Measurements from ENCODE around the gene TFPI. TPM values are rescaled to one million over a fixed set of nuclear protein-coding genes. Genes with fewer than 3 reads are reported as not detected.

TFPI gene
- total RNA-seq, 1 experiment from 2014 or later, result 29.1 TPM

DNA sequence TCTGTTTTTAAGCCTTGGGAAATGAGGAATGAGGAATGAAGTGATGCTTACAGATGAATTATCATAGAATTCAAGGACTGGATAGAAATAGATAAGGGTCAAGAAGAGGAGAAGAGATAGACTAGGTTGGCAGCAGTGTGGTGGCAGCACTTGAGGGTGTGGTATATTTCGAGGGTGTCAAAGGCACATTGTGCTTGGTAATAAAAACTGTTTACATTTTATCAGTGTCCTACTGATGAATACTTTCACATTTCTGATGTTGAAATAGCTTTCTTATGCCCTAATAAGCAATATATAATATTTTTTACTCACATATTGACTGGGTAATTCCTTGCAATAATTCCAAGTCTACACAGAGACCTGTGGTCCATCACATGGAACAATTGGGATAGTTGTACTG lies 3.4 kb downstream of the TFPI start:
- no peak overlapping the region for H3K9ac ChIP-seq (ENCODE audit: low read length)
- ChIA-PET RAD21 (ENCODE audit: low non-redundant PET in 1 of 2, low total read pairs in 2 of 2, uncharacterized antibody in 2 of 2, unreplicated experiment in 2 of 2) (no interaction called here), POLR2A (no interaction called here), CTCF (no interaction called here)
- H3K79me2 ChIP-seq (ENCODE audit: insufficient read depth, low read length), result peaks cover 16% of the 10 kb centered on the region; the same call in 1 of the 2 replicates
- H3K27me3 ChIP-seq (ENCODE audit: insufficient read depth, low read length), result no peaks in the 10 kb centered on the region
- no peak for DNase-seq (ENCODE audit: low read depth, low spot score)
- no TSS peak for BruUV-seq (replicated peaks)
- H3K4me3 ChIP-seq (replicated peaks in 1 of 2; ENCODE audit: low read depth in 1 of 2, low read length in 2 of 2), result no peak overlapping the region
- H3K4me2 ChIP-seq (ENCODE audit: low read length), result no peak overlapping the region
- H3K27ac ChIP-seq (ENCODE audit: low read depth, low read length), result no peak overlapping the region
- no peak overlapping the region for H2AFZ ChIP-seq (ENCODE audit: low read depth, low read length, poor library complexity, severe bottlenecking)
- intact Hi-C loops (cut with micrococcal nuclease), result no loop called here
- no peak for ATAC-seq
- H3K4me1 ChIP-seq (ENCODE audit: control insufficient read depth in 1 of 2, insufficient read depth in 2 of 2, low read length in 2 of 2), result peaks cover 41 to 80% of the 10 kb centered on the region in 2 experiments
- no peaks in the 10 kb centered on the region for H4K20me1 ChIP-seq (ENCODE audit: insufficient read depth)
- no peaks in the 10 kb centered on the region for H3K9me3 ChIP-seq (ENCODE audit: control insufficient read depth in 1 of 2, insufficient read depth in 1 of 2, low read depth in 1 of 2, low read length in 2 of 2)
- no peaks in the 10 kb centered on the region for H3K36me3 ChIP-seq (ENCODE audit: control insufficient read depth in 1 of 2, insufficient read depth in 2 of 2, low read length in 2 of 2)
- H3K9me2 ChIP-seq (ENCODE audit: insufficient read depth), result no peaks in the 10 kb centered on the region
- no peak for TF ChIP-seq ELF1 (IDR thresholded peaks at IDR 0.05; ENCODE audit: borderline replicate concordance, low read depth)
- no peak for TF ChIP-seq ZFX (IDR thresholded peaks at IDR 0.05)
- TF ChIP-seq, protein P1, sequence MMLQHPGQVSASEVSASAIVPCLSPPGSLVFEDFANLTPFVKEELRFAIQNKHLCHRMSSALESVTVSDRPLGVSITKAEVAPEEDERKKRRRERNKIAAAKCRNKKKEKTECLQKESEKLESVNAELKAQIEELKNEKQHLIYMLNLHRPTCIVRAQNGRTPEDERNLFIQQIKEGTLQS (IDR thresholded peaks at IDR 0.05), result no peak
- TF ChIP-seq YY1 (IDR thresholded peaks at IDR 0.05; ENCODE audit: extremely low read depth, insufficient replicate concordance, low read depth, low read length), result no peak
- no peak for TF ChIP-seq SRF (IDR thresholded peaks at IDR 0.05; ENCODE audit: low read depth)
- no peak for TF ChIP-seq SP1 (IDR thresholded peaks at IDR 0.05; ENCODE audit: low read depth)
- no peak for TF ChIP-seq ZNF274 (IDR thresholded peaks at IDR 0.05; ENCODE audit: low read depth, low read length)
- no peak for TF ChIP-seq JUND (IDR thresholded peaks at IDR 0.05)
- no peak for TF ChIP-seq RAD21 (IDR thresholded peaks at IDR 0.05; ENCODE audit: low read depth)
- TF ChIP-seq EZH2 (IDR thresholded peaks at IDR 0.05), result no peak
- no peak for TF ChIP-seq FOSL1 (IDR thresholded peaks at IDR 0.05; ENCODE audit: low read depth)
- TF ChIP-seq CEBPB (IDR thresholded peaks at IDR 0.05; ENCODE audit: low read depth), result no peak
- TF ChIP-seq EZH2phosphoT487 (IDR thresholded peaks at IDR 0.05; ENCODE audit: borderline replicate concordance), result no peak
- no peak for TF ChIP-seq SIN3A (IDR thresholded peaks at IDR 0.05; ENCODE audit: low read depth)
- no peak for TF ChIP-seq CBX3 (IDR thresholded peaks at IDR 0.05; ENCODE audit: low read depth)
- TF ChIP-seq, protein P2, sequence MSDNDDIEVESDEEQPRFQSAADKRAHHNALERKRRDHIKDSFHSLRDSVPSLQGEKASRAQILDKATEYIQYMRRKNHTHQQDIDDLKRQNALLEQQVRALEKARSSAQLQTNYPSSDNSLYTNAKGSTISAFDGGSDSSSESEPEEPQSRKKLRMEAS (IDR thresholded peaks at IDR 0.05), result no peak
- TF ChIP-seq POLR2A (IDR thresholded peaks at IDR 0.05; ENCODE audit: borderline replicate concordance, extremely low read depth, insufficient read depth, insufficient read length), result no peak
- no peak for TF ChIP-seq TCF7L2 (IDR thresholded peaks at IDR 0.05; ENCODE audit: borderline replicate concordance, extremely low read depth, insufficient read depth, insufficient read length)

All from HCT116 (cell line).